K562 treated with DMSO at 1 percent for 48 hours (cell line): ENCODE measurements around the gene NFRKB. TPM values are rescaled to one million over a fixed set of nuclear protein-coding genes. Genes with fewer than 3 reads are reported as not detected.

ENCODE experiments used
- total RNA-seq: library from RNA; unstranded; fragments of 300-600 nt; gene quantifications from 2 replicates; pipeline ENCODE4 v1.2.3, GENCODE V29; 2022; ENCODE audit warnings: low replicate concordance; ENCODE audit errors: extremely low read depth

Gene NFRKB
- total RNA-seq: not detected in 2 replicates

GRCh38 chr11:129895126-129896041 lies at the start of gene NFRKB:
NFRKB (minus strand) TSS chr11:129895578; CDS start chr11:129892849, 2,729 bp downstream.

Other genes with a start within 250 kb of the NFRKB start
- gene TMEM45B, start 79.7 kb downstream of the NFRKB start, total RNA-seq: not detected in 2 replicates
- not detected in 2 replicates for gene PRDM10, start 107.3 kb upstream of the NFRKB start, total RNA-seq
- not detected in 2 replicates for gene APLP2, start 174.3 kb upstream of the NFRKB start, total RNA-seq